Ovary (tissue), 3 donors: ENCODE measurements around the gene GNAI2.

Source experiments
- CTCF ChIP-seq, 3 donors: fragments of 450-650 bp in 2 of 3; fragments of 200-600 bp in 1 of 3; IDR thresholded peaks; one replicate each; pipeline versions ENCODE4 v1.5.1 to v1.8.0; 2016 to 2022; ENCODE audit warnings: antibody characterized with exemption in 3 of 3, mild to moderate bottlenecking in 1 of 3
- POLR2A ChIP-seq: fragments of 450-650 bp; IDR thresholded peaks from one replicate; pipeline ENCODE4 v1.6.1; 2017; ENCODE audit warnings: antibody characterized with exemption, mild to moderate bottlenecking, moderate library complexity
- donor health status: DM: no; HTN: no; CAD: no.

GRCh38 chr3:50241713-50242380, 5.8 kb downstream of the GNAI2 start:
- TF ChIP-seq CTCF (IDR thresholded peaks at IDR 0.05) (no peak), POLR2A (no peak)
